Measurements from ENCODE around the gene PPP2R5C. TPM values are rescaled to one million over a fixed set of nuclear protein-coding genes. Genes with fewer than 3 reads are reported as not detected.

PPP2R5C gene
- total and polyA plus RNA-seq, 2 of the 8 experiments (the other 6 are each of a cell fraction or from before 2014, with no cell fraction given), result 49.6 to 95.9 TPM

- TF ChIP-seq CHD7 (IDR thresholded peaks at IDR 0.05; ENCODE audit: insufficient replicate concordance, low read length) (no peak), CREB1 (IDR thresholded peaks at IDR 0.05) (no peak), ATF2 (IDR thresholded peaks at IDR 0.05; ENCODE audit: low read length) (no peak), RBBP5 (IDR thresholded peaks at IDR 0.05; ENCODE audit: borderline replicate concordance, low read depth, low read length) (no peak), SUZ12 (IDR thresholded peaks at IDR 0.05; ENCODE audit: low read length) (no peak), BRCA1 (IDR thresholded peaks at IDR 0.05; ENCODE audit: low read depth, low read length) (no peak), KDM1A (IDR thresholded peaks at IDR 0.05; ENCODE audit: borderline replicate concordance, low read length) (no peak), TBP (IDR thresholded peaks at IDR 0.05; ENCODE audit: low read depth, low read length) (no peak), CBX5 (IDR thresholded peaks at IDR 0.05; ENCODE audit: low read depth, low read length) (no peak), ASH2L (IDR thresholded peaks at IDR 0.05; ENCODE audit: low read length) (no peak)
These were observed 141.6 kb downstream of the PPP2R5C start (continued) for GRCh38 chr14:101903111-101903561.
